ENCODE results near the gene MORN3. TPM values are rescaled to one million over a fixed set of nuclear protein-coding genes. Genes with fewer than 3 reads are reported as not detected.

Gene MORN3
- total and polyA plus RNA-seq, 9 of the 15 experiments (the other 6 are each of a cell fraction or from before 2014, with no cell fraction given): 0.09 to 0.27 (median 0.20) TPM

- no peak for TF ChIP-seq ZBTB43 (CRISPR knock-in tag; IDR thresholded peaks at IDR 0.05)
- peak; percentile 20; the same call in 1 of the 2 replicates for TF ChIP-seq GABPA (tag; conservative IDR thresholded peaks at IDR 0.05; ENCODE audit: low read depth)
- TF ChIP-seq CHD4 (IDR thresholded peaks at IDR 0.05; ENCODE audit: insufficient read depth, insufficient replicate concordance, low read depth, low read length, poor library complexity, severe bottlenecking): no peak
- TF ChIP-seq POU5F1 (IDR thresholded peaks at IDR 0.05; ENCODE audit: borderline replicate concordance, low read depth, low read length, partially characterized antibody): no peak
- no peak for TF ChIP-seq SNRNP70 (optimal IDR thresholded peaks at IDR 0.05; ENCODE audit: low read depth, low read length)
- no peak for TF ChIP-seq CGGBP1 (CRISPR knock-in tag; IDR thresholded peaks at IDR 0.05)
- TF ChIP-seq SMARCA4 (IDR thresholded peaks at IDR 0.05): 0 out of 2 replicates have a peak, but pooled peaks have one; percentile 40
- TF ChIP-seq PHF8 (IDR thresholded peaks at IDR 0.05; ENCODE audit: borderline replicate concordance, low read length): peak; percentile 38; the same call in 1 of the 2 replicates
- TF ChIP-seq NFE2L1 (tag; IDR thresholded peaks at IDR 0.05; ENCODE audit: borderline replicate concordance, low read depth): no peak
- TF ChIP-seq KDM2B (CRISPR knock-in tag; IDR thresholded peaks at IDR 0.05): no peak
- TF ChIP-seq PREB (CRISPR knock-in tag; IDR thresholded peaks at IDR 0.05): no peak
- no peak for TF ChIP-seq RUNX1 (IDR thresholded peaks at IDR 0.05; ENCODE audit: low read depth)
- TF ChIP-seq ZNF224 (CRISPR knock-in tag; IDR thresholded peaks at IDR 0.05): no peak
- no peak for TF ChIP-seq PRMT5 (CRISPR knock-in tag; IDR thresholded peaks at IDR 0.05)
- no peak for TF ChIP-seq DACH1 (IDR thresholded peaks at IDR 0.05; ENCODE audit: partially characterized antibody)
- TF ChIP-seq NFE2 (IDR thresholded peaks at IDR 0.05; ENCODE audit: low read depth): no peak
- TF ChIP-seq JUN (IDR thresholded peaks at IDR 0.05; ENCODE audit: borderline replicate concordance, low read depth, low read length): no peak
- TF ChIP-seq JUN (CRISPR knock-in tag; IDR thresholded peaks at IDR 0.05; ENCODE audit: borderline replicate concordance): 0 out of 2 replicates have a peak, but pooled peaks have one; percentile 26
- TF ChIP-seq E2F6 (IDR thresholded peaks at IDR 0.05; ENCODE audit: borderline replicate concordance in 1 of 2, extremely low read depth in 1 of 2, insufficient read depth in 1 of 2, insufficient read length in 1 of 2, low read depth in 1 of 2, low read length in 1 of 2, poor library complexity in 1 of 2, severe bottlenecking in 1 of 2): peak in 1 of 2 experiments; percentile 51
- TF ChIP-seq HDGF (IDR thresholded peaks at IDR 0.05): no peak
- TF ChIP-seq SOX6 (IDR thresholded peaks at IDR 0.05): no peak
Measured at GRCh38 chr12:121626853-121627640, 42.4 kb downstream of the MORN3 start (continued).
